Small intestine (tissue), 7 donors: Measurements from ENCODE around the gene ACSBG1. TPM values are rescaled to one million over a fixed set of nuclear protein-coding genes. Genes with fewer than 3 reads are reported as not detected.

Experiments
- DNase-seq, 2 donors: peaks; one replicate each; pipeline versions ENCODE4 v3.0.0 to v3.0.0-alpha.2; 2013
- FAIRE-seq: peaks from 2 replicates; lab custom pipeline; 2012; peaks lifted over from hg19 to GRCh38; lab: Jason Lieb, UNC
- H3K27ac ChIP-seq, 3 donors: one replicate each; pipeline ENCODE4 v1.5.1; 2013; ENCODE audit warnings: low read length in 2 of 3, mild to moderate bottlenecking in 2 of 3, control low read depth in 1 of 3, inconsistent platforms in 1 of 3, low read depth in 1 of 3, moderate library complexity in 1 of 3
- H3K27me3 ChIP-seq, 3 donors: one replicate each; pipeline ENCODE4 v1.6.1; 2013; ENCODE audit warnings: low read length in 3 of 3, inconsistent platforms in 1 of 3; ENCODE audit not compliant: control insufficient read depth in 3 of 3, insufficient read depth in 3 of 3
- H3K36me3 ChIP-seq, 3 donors: one replicate each; pipeline ENCODE4 v1.6.1; 2013; ENCODE audit warnings: low read length in 3 of 3, inconsistent platforms in 1 of 3, low read depth in 1 of 3, mild to moderate bottlenecking in 1 of 3, moderate library complexity in 1 of 3; ENCODE audit not compliant: control insufficient read depth in 3 of 3, insufficient read depth in 2 of 3
- H3K4me1 ChIP-seq, 3 donors: one replicate each; pipeline ENCODE4 v1.6.1; 2013; ENCODE audit warnings: low read length in 2 of 3, inconsistent platforms in 1 of 3, low read depth in 1 of 3, mild to moderate bottlenecking in 1 of 3, moderate library complexity in 1 of 3; ENCODE audit not compliant: control insufficient read depth in 3 of 3, insufficient read depth in 2 of 3
- H3K4me3 ChIP-seq, 3 donors: one replicate each; pipeline ENCODE4 v1.5.1; 2013; ENCODE audit warnings: low read length in 3 of 3, control low read depth in 1 of 3, inconsistent platforms in 1 of 3, low read depth in 1 of 3, mild to moderate bottlenecking in 1 of 3, moderate library complexity in 1 of 3
- H3K9me3 ChIP-seq, 2 donors: one replicate each; pipeline ENCODE4 v1.6.1; 2013; ENCODE audit warnings: low read depth in 1 of 2, low read length in 1 of 2; ENCODE audit not compliant: control insufficient read depth in 2 of 2, insufficient read depth in 1 of 2
- WGBS, 3 donors: extraction: QIAGEN DNeasy Blood & Tissue Kit; methylation state at CpG; one replicate each; pipeline ENCODE4 v1.1.7; 2013; 5-methylcytosine and 5-hydroxymethylcytosine counted together
- polyA plus RNA-seq, 4 donors: library from polyadenylated mRNA; stranded (reverse) in 3 of 4; unstranded in 1 of 4; fragments of 200-250 nt in 3 of 4; fragments of 120-200 nt in 1 of 4; gene quantifications; one replicate each; pipeline versions ENCODE4 v1.2.1 to v1.2.3, GENCODE V29; 2013
- donor health status: healthy with polysubstance abuse.
- donor health status: control.
- donor health status: control.
- donor health status: Bipolar disorder and iron deficiency.
- donor health status: healthy.

Gene ACSBG1
- polyA plus RNA-seq, 4 donors: 0.54 to 0.67 (median 0.55) TPM

DNA sequence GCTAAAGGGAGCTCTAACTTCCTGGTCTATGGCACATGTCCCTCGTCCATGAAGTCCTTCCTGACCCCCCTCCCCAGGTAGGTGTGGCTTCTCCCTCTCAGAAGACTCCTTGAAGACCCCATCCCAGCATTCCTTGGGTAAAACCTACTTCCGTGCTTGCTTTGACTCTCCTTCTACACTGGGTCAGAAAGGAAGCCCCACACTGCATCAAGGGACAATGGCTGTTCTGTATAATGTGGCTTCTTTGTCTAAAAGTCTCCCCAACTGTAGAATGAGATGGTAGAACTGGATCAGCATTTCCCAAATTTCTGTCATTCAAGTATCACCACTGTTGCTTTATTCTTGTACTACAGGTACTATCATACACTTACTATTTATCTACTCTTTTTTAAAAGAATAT lies 26.1 kb upstream of the ACSBG1 start:
- no peaks in the 10 kb centered on the region for H3K36me3 ChIP-seq
- no peak overlapping the region for H3K4me3 ChIP-seq
- peaks cover 0 to 6% (median 5%) of the 10 kb centered on the region in 3 donors for H3K4me1 ChIP-seq
- DNase-seq (no peak), FAIRE-seq (no peak)
- WGBS, 3 donors: 62 to 67% (median 64%) methylated on average over 2 of the region's 2 CpGs
- H3K27ac ChIP-seq: no peak overlapping the region
- H3K9me3 ChIP-seq: no peaks in the 10 kb centered on the region
- H3K27me3 ChIP-seq: no peaks in the 10 kb centered on the region

DNA sequence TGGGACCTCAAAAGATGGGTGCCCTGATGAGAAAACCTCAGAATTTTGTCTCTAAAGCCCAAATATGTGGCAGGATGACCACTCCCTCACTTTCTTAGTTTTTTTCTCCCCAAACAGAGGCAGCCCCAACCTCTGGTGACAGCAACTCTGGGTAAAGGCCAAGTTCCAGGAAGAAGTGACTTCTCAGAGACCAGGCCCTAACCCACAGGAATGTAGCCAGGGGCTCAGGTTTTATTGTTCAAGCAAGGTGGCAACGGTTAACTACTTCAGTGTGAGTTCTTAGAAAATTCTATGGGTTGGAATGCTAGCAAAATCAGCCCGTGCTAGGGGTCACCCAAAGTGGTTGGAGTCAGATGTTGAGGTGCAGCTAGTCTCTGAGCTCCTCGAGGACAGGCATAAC lies 24.9 kb upstream of the ACSBG1 start:
- 74 to 89% (median 80%) methylated on average over 3 of the region's 3 CpGs for WGBS, 3 donors
- Histone ChIP-seq H3K4me3 (no peak overlapping the region), H3K9me3 (no peaks in the 10 kb centered on the region), H3K27me3 (no peaks in the 10 kb centered on the region), H3K4me1 (no peaks in the 10 kb centered on the region), H3K36me3 (no peaks in the 10 kb centered on the region), H3K27ac (no peak overlapping the region)
- FAIRE-seq: no peak
- DNase-seq: no peak

DNA sequence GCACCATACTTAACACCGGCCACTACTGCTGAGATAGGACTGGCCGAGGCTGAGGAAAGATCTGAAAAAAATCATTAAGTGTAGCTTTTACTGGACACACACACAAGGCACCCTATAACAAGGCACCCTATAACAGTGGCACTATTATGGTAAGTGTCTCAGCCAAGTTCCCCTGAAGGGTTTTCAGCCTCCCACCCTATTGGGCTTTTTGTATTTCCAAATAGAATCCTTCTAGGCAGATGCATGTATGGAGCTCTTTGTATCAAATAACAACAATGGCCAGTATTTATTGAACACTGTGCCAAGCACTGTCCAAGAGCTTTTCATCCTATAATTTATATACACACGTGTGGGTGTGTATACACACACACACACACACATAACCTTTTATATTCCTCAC lies 23.3 kb upstream of the ACSBG1 start:
- H3K9me3 ChIP-seq: no peaks in the 10 kb centered on the region
- 82 to 92% (median 86%) methylated on average over 3 of the region's 3 CpGs for WGBS, 3 donors
- DNase-seq: no peak
- FAIRE-seq: no peak
- no peak overlapping the region for H3K4me3 ChIP-seq
- H3K27me3 ChIP-seq: no peaks in the 10 kb centered on the region
- no peaks in the 10 kb centered on the region for H3K36me3 ChIP-seq
- H3K4me1 ChIP-seq: no peaks in the 10 kb centered on the region
- H3K27ac ChIP-seq: no peak overlapping the region

DNA sequence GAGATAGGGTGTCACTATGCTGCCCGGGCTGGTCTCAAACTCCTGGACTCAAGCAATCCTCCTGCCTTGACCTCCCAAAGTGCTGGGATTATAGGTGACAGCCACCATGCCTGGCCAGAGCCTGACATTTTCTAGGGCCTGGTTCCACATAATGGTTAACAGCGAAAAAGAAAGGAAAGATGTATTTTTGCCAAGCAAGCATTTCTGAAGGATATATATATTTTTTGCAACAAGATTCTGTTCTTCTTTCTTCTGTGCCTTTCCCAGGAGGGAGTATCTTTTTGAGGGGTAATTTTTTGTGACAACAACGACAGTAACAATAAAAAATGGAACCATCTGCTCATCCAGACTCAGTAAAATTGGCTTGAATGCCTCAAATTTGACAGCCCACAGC lies 21.7 kb upstream of the ACSBG1 start:
- H3K27me3 ChIP-seq: no peaks in the 10 kb centered on the region
- no peaks in the 10 kb centered on the region for H3K9me3 ChIP-seq
- DNase-seq (no peak), FAIRE-seq (no peak)
- WGBS, 3 donors: 87 to 91% (median 87%) methylated on average over 3 of the region's 3 CpGs
- no peak overlapping the region for H3K27ac ChIP-seq
- H3K36me3 ChIP-seq: no peaks in the 10 kb centered on the region
- no peaks in the 10 kb centered on the region for H3K4me1 ChIP-seq
- no peak overlapping the region for H3K4me3 ChIP-seq

DNA sequence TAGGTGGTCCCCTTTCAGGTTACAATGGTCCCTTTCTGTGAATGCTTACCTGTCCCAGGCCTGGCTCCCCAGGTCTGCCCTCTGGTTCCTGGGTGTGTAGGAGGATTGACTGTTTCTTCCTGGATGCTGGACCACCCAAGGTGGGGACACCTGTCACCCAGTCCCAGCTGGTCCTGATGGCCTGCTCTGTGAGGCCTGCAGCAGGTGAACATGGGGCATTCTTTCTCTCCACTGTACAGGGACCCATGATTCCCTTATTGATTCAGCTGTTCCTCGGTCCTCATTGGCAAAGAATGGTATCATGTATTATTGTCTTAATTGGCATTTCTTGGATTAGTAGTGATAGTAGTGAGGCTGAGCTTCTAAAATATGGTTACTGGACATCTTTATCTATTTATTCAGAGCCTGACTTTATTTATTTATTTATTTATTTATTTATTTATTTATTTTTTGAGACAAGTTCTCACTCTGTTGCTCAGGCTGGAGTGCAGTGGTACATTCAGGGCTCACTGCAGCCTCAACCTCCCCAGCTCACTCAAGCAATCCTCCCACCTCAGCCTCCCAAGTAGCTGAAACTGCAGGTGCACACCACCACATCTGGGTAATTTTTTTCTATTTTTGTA lies 21.2 kb upstream of the ACSBG1 start:
- H3K4me1 ChIP-seq: no peaks in the 10 kb centered on the region
- no peaks in the 10 kb centered on the region for H3K9me3 ChIP-seq
- no peak overlapping the region for H3K4me3 ChIP-seq
- DNase-seq (no peak), FAIRE-seq (no peak)
- H3K27ac ChIP-seq: no peak overlapping the region
- H3K27me3 ChIP-seq: no peaks in the 10 kb centered on the region
- H3K36me3 ChIP-seq: no peaks in the 10 kb centered on the region
- 82 to 88% (median 86%) methylated on average over 1 of the region's 1 CpG for WGBS, 3 donors

DNA sequence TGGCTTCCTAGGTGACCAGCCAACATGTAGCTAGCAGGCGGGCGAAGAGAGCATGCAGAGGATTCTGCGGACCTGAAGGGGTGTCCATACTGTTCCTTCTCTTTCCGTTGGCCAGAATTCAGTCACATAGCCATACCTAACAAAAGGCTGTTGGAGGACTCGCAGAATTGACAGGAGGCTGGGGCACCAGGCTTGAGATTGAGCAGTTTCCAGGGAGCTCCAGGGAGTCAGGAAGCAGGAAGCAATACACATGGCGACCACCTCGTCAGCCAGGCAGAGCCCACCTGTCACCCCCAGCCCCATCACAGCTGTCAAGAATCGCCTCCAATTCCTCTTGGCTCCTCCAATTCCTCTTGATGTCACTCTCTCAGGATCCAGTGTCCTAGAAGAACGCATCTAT lies 16.8 kb upstream of the ACSBG1 start:
- no peaks in the 10 kb centered on the region for H3K4me1 ChIP-seq
- no peak overlapping the region for H3K4me3 ChIP-seq
- H3K27ac ChIP-seq: no peak overlapping the region
- no peaks in the 10 kb centered on the region for H3K9me3 ChIP-seq
- WGBS, 3 donors: 82 to 89% (median 87%) methylated on average over 9 of the region's 9 CpGs
- H3K27me3 ChIP-seq: no peaks in the 10 kb centered on the region
- no peaks in the 10 kb centered on the region for H3K36me3 ChIP-seq
- DNase-seq: no peak
- FAIRE-seq: no peak

DNA sequence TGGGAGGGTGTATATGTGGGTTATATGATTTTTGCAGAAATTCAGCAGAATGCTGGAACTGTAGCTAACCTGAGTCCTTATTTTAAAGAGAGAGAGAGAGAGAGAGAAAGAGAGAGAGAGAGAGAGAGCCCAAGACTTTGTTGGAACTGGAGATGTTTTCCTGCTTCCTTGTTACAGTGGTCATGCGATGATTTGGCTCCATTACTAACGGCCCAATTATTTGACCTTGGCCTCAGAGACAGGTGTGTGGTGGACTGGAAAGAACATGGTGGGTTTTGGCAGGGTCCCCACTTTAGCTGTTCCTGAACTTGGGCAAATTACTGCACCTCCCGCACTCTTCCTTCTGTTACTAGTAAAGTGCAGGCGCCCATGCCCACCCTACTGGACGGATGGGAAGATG lies 14.8 kb upstream of the ACSBG1 start:
- H3K9me3 ChIP-seq: no peaks in the 10 kb centered on the region
- DNase-seq: no peak
- no peak for FAIRE-seq
- no peaks in the 10 kb centered on the region for H3K27me3 ChIP-seq
- WGBS, 3 donors: 78 to 85% (median 85%) methylated on average over 5 of the region's 5 CpGs
- no peak overlapping the region for H3K4me3 ChIP-seq
- peaks cover 0 to 7% (median 0%) of the 10 kb centered on the region in 3 donors for H3K4me1 ChIP-seq
- H3K36me3 ChIP-seq: no peaks in the 10 kb centered on the region
- no peak overlapping the region for H3K27ac ChIP-seq

DNA sequence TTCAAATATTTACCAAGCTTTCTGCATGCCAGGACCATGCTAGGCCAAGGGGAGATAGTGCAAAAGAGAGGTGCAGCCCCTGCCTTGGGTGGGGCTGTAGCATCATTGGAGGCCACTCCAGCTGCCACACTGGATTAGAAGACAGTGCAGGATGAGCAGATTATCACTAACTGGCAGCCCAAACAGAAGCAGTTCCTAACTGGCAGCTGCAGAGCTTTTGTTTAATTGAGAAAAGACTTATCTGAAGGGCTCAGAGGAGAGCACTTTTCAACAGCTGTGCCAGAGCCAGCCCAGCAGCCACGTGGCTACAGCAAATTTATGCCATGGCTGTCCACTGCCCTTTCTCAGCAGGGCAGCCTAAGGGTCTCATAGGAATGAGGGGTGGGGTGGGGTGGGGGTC lies 13.5 kb upstream of the ACSBG1 start:
- H3K9me3 ChIP-seq: no peaks in the 10 kb centered on the region
- DNase-seq (no peak), FAIRE-seq (no peak)
- no peaks in the 10 kb centered on the region for H3K36me3 ChIP-seq
- no peak overlapping the region for H3K27ac ChIP-seq
- H3K27me3 ChIP-seq: no peaks in the 10 kb centered on the region
- H3K4me3 ChIP-seq: no peak overlapping the region
- peaks cover 3 to 19% (median 3%) of the 10 kb centered on the region in 3 donors for H3K4me1 ChIP-seq
- 68 to 70% (median 69%) methylated on average over 1 of the region's 1 CpG for WGBS, 3 donors
